Measurements from ENCODE around the gene TBL1XR1.

The TBL1XR1 gene

DNA sequence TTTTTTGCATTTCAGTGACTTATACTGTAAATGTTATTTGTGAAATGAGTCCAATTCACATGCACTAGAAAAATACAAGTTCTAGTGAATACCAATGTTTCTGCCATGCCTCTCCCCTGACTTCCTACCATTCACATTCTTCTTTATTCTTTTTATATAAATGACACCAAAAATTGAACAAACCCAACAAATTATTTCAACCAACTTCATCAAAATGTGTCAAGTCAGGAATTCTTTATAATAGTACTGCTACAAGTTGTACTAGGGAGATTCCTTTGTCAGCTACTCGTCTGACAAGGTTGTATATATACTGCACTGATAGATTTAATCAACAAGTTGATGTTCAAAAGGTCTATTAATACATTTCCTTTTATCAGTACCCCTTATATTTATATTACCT, 3.0 kb downstream of the TBL1XR1 start:
- TF ChIP-seq FOXM1 (IDR thresholded peaks at IDR 0.05; ENCODE audit: borderline replicate concordance, low read depth) = no peak
- no peak for TF ChIP-seq YY1 (IDR thresholded peaks at IDR 0.05; ENCODE audit: low read depth)
- TF ChIP-seq USF1 (IDR thresholded peaks at IDR 0.05) = no peak
- no peak for TF ChIP-seq CREB1 (IDR thresholded peaks at IDR 0.05; ENCODE audit: low read depth)
- TF ChIP-seq TEAD4 (IDR thresholded peaks at IDR 0.05) = no peak
- TF ChIP-seq, protein P1, sequence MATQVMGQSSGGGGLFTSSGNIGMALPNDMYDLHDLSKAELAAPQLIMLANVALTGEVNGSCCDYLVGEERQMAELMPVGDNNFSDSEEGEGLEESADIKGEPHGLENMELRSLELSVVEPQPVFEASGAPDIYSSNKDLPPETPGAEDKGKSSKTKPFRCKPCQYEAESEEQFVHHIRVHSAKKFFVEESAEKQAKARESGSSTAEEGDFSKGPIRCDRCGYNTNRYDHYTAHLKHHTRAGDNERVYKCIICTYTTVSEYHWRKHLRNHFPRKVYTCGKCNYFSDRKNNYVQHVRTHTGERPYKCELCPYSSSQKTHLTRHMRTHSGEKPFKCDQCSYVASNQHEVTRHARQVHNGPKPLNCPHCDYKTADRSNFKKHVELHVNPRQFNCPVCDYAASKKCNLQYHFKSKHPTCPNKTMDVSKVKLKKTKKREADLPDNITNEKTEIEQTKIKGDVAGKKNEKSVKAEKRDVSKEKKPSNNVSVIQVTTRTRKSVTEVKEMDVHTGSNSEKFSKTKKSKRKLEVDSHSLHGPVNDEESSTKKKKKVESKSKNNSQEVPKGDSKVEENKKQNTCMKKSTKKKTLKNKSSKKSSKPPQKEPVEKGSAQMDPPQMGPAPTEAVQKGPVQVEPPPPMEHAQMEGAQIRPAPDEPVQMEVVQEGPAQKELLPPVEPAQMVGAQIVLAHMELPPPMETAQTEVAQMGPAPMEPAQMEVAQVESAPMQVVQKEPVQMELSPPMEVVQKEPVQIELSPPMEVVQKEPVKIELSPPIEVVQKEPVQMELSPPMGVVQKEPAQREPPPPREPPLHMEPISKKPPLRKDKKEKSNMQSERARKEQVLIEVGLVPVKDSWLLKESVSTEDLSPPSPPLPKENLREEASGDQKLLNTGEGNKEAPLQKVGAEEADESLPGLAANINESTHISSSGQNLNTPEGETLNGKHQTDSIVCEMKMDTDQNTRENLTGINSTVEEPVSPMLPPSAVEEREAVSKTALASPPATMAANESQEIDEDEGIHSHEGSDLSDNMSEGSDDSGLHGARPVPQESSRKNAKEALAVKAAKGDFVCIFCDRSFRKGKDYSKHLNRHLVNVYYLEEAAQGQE (IDR thresholded peaks at IDR 0.05; ENCODE audit: low read depth) = no peak

DNA sequence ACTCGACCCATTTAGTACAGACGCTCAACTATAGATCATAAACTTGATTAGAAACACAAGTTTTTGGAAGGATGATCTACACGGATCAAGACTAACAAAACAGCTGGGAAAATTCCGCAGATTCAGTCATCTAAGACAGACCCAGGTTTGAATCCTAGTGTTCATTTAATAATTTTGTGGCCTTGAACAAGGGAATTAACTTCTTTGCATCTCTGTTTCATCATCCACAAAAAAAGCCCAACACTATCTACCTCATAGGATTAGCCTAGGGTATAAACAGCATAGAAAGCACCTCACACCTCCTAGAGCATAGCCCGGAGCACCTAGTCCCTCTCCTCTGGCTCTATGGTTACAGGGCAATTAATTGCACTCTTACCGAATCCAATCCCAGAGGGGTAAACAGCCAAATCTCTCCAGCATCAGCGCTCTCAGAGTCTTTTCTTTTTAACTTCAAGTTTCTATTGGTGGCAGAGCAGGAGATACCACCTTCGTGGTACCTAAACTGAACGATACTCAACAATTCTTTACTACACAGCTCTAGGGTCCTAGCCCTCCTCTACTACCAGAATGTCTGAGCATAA, 3.5 kb downstream of the TBL1XR1 start:
- TF ChIP-seq EP300 (IDR thresholded peaks at IDR 0.05; ENCODE audit: borderline replicate concordance) = no peak
- TF ChIP-seq TEAD4 (IDR thresholded peaks at IDR 0.05) = no peak
- TF ChIP-seq FOXM1 (IDR thresholded peaks at IDR 0.05; ENCODE audit: borderline replicate concordance, low read depth) = no peak
- TF ChIP-seq CREB1 (IDR thresholded peaks at IDR 0.05; ENCODE audit: low read depth) = no peak
- no peak for TF ChIP-seq NFIC (IDR thresholded peaks at IDR 0.05)
- no peak for TF ChIP-seq RAD21 (IDR thresholded peaks at IDR 0.05; ENCODE audit: low read depth)
- no peak for TF ChIP-seq USF1 (IDR thresholded peaks at IDR 0.05)
- no peak for TF ChIP-seq YY1 (IDR thresholded peaks at IDR 0.05; ENCODE audit: low read depth)
- TF ChIP-seq, protein P2, sequence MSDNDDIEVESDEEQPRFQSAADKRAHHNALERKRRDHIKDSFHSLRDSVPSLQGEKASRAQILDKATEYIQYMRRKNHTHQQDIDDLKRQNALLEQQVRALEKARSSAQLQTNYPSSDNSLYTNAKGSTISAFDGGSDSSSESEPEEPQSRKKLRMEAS (IDR thresholded peaks at IDR 0.05) = no peak

DNA sequence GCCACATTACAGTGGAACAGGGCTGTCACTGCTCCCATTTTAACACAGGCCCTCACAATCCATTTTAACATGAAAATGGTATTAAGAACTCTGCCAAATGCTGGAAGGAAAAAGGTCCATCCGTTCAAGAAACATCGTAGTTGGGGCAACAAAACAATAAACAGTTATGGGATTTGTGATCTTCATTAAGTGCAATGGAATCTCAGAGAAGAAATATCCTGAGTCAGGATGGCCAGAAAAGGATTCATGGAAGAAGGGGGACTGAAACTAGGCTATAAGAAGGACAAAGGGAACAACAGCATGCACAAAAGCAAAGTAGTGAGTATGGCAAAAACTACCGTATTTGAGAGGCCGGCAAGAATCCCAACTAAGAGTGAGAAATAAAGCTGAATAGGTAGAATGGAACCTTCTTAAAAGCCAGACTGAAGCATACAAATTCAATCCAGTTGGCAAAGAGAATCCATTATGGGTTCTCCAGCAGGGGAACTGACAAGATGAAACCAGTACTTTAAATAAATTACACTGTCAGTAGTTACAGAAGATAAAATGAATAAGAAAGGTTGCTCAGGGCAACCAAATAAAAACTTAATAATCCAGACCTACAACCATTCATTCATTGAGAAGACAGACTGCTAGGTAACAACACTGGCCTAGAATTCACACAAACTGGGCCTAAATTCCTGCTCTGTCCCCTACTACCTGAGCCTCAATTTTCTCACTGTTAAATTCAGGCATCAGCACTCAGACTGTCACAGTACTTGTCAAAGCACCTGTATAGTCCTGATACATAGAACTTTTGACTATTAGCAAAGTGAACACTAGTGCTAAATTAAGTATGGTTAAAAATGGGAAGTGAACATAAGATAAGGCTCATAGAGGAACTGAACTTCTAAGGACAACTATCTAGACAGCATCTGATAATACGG, 6.3 kb downstream of the TBL1XR1 start:
- no peak for TF ChIP-seq RAD21 (IDR thresholded peaks at IDR 0.05; ENCODE audit: low read depth)
- TF ChIP-seq, protein P2 (IDR thresholded peaks at IDR 0.05) = no peak
- TF ChIP-seq TCF12 (IDR thresholded peaks at IDR 0.05; ENCODE audit: low read depth) = no peak
- TF ChIP-seq TEAD4 (IDR thresholded peaks at IDR 0.05) = no peak
- TF ChIP-seq EGR1 (IDR thresholded peaks at IDR 0.05) = no peak

- TF ChIP-seq, protein P2 (IDR thresholded peaks at IDR 0.05) = no peak
- TF ChIP-seq EP300 (IDR thresholded peaks at IDR 0.05; ENCODE audit: borderline replicate concordance) = no peak
- TF ChIP-seq RAD21 (IDR thresholded peaks at IDR 0.05; ENCODE audit: low read depth) = no peak
- TF ChIP-seq ZBTB7A (IDR thresholded peaks at IDR 0.05; ENCODE audit: low read depth) = no peak
- TF ChIP-seq, protein P1 (IDR thresholded peaks at IDR 0.05; ENCODE audit: low read depth) = no peak
- no peak for TF ChIP-seq USF1 (IDR thresholded peaks at IDR 0.05)
- TF ChIP-seq EGR1 (IDR thresholded peaks at IDR 0.05) = no peak
- no peak for TF ChIP-seq FOXM1 (IDR thresholded peaks at IDR 0.05; ENCODE audit: borderline replicate concordance, low read depth)
- TF ChIP-seq TEAD4 (IDR thresholded peaks at IDR 0.05) = no peak
- no peak for TF ChIP-seq TCF12 (IDR thresholded peaks at IDR 0.05; ENCODE audit: low read depth)
- TF ChIP-seq TAF1 (IDR thresholded peaks at IDR 0.05; ENCODE audit: low read depth) = no peak
- no peak for TF ChIP-seq YY1 (IDR thresholded peaks at IDR 0.05; ENCODE audit: low read depth)
- no peak for TF ChIP-seq CEBPB (IDR thresholded peaks at IDR 0.05)
- no peak for TF ChIP-seq NFIC (IDR thresholded peaks at IDR 0.05)
- no peak for TF ChIP-seq CREB1 (IDR thresholded peaks at IDR 0.05; ENCODE audit: low read depth)
These were observed 11.0 kb downstream of the TBL1XR1 start for GRCh38 chr3:177186306-177186705.

DNA sequence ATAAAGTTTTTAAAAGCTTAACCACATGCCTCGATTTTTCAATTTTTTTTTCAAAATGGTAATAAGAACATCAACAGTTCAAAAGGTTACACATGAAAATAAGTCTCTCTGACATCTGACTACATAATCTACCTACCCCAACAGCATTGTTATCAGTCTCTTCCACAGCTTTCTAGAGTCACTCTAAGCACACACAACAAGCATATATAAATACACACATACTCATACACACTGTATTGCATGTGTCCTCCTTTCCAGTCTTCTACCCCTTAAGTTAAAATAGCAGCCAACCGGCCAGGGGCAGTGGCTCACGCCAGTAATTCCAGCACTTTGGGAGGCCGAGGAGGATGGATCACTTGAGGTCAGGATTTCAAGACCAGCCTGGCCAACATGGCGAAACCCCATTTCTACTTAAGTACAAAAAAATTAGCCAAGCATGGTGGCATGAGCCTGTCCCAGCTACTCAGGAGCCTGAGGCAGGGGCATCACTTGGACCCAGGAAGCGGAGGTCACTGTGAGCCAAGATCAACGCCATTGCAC, 12.2 kb downstream of the TBL1XR1 start:
- TF ChIP-seq, protein P1 (IDR thresholded peaks at IDR 0.05; ENCODE audit: low read depth) = no peak
- TF ChIP-seq EP300 (IDR thresholded peaks at IDR 0.05; ENCODE audit: borderline replicate concordance) = no peak
- no peak for TF ChIP-seq RAD21 (IDR thresholded peaks at IDR 0.05; ENCODE audit: low read depth)
- no peak for TF ChIP-seq EGR1 (IDR thresholded peaks at IDR 0.05)
- TF ChIP-seq FOXM1 (IDR thresholded peaks at IDR 0.05; ENCODE audit: borderline replicate concordance, low read depth) = no peak
- TF ChIP-seq, protein P2 (IDR thresholded peaks at IDR 0.05) = no peak
- TF ChIP-seq ZBTB7A (IDR thresholded peaks at IDR 0.05; ENCODE audit: low read depth) = no peak

Measured in Ishikawa (cell line).